Fibroblast of gingiva (primary cell): Measurements from ENCODE around the gene TMEM91.
A peak's percentile ranks its signal among the peaks of the same experiment; 100 is the strongest.
"Not testable (repeated sequence)": the region's sequence is repeated elsewhere in the genome, so short reads cannot be mapped to it uniquely, and the experiment has no call there.

Experiments
- DNase-seq: peaks from one replicate; pipeline ENCODE4 v3.0.0-alpha.2; 2011; ENCODE audit warnings: low read depth

TMEM91 gene

DNA sequence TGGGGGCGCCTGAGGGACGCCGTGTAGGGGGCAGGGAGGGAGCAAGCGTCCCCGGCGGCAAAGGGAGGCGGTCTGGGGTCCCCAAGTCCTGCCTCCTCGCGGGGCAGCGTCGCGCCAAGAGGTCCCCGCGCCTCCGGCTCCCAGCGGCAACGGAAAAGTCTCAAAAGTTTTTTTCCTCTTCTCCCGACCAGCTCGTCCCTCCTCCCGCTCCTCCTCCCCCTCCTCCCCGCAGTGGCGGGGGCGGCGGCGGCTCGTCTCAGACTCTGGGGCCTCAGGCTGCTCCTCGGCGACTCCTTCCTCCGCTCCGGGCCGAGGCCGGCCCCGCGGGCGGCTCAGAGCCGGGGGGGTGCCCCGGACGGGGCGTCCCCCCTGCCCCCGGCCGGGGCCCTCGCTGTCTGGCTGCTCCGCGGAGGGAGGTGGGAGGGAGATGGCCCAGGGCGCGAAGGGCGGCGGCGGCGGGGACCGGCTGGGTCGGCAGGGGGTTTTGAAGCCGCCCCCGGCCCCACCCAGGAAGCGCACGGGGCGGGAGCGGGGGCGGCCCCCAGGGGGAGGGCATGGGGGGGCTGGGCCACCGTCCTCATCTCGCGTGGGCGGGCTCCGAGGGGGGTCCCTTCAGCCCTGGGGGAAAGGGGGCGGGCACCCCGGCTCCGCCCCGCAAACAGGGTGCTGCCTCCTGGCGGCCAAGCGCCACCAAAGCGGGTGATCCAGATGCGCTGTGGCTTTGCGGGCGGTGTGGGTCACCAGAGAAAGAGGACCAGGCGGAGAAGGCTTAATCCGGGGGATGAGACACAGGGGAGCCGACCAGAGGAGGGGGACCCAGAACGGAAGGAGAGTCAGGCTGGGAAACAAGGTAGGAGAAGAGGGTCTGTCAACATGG, 22.6 kb upstream of the TMEM91 start, which contains the start of gene TGFB1:
TSS of gene TGFB1 (minus strand) at position 457 of the 877 bp plus-strand sequence. CDS start 878 bp downstream, outside the sequence.
- DNase-seq = peak; percentile 93

- DNase-seq = no peak
These were observed 21.9 kb upstream of the TMEM91 start for GRCh38 chr19:41354343-41354953.

GRCh38 chr19:41355035-41355434, 21.3 kb upstream of the TMEM91 start:
- no peak for DNase-seq

DNA sequence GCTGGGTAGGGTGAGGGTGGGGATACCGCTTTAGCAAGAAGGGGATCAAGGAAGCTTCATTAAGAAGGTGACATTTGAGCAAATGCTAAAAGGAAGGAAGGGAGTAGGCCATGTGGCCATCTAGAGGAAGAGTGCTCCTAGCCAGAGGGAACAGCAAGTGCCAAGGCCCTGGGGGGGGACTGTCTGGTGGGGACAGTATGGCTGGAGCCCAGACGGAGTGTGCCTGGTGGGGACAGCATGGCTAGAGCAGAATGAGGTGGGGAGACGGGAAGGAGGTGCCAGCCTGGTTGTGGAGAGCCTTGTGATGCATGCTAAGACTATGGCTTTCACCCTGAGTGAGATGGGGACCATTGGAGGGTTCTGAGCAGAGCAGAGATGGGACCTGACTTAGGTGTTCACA, 20.5 kb upstream of the TMEM91 start:
- DNase-seq = no peak

- DNase-seq = no peak
These were observed 19.2 kb upstream of the TMEM91 start for GRCh38 chr19:41356984-41357739.

GRCh38 chr19:41357746-41358145, 18.6 kb upstream of the TMEM91 start:
- DNase-seq = no peak

- no peak for DNase-seq
These were observed 16.6 kb upstream of the TMEM91 start for GRCh38 chr19:41359741-41360140.

DNA sequence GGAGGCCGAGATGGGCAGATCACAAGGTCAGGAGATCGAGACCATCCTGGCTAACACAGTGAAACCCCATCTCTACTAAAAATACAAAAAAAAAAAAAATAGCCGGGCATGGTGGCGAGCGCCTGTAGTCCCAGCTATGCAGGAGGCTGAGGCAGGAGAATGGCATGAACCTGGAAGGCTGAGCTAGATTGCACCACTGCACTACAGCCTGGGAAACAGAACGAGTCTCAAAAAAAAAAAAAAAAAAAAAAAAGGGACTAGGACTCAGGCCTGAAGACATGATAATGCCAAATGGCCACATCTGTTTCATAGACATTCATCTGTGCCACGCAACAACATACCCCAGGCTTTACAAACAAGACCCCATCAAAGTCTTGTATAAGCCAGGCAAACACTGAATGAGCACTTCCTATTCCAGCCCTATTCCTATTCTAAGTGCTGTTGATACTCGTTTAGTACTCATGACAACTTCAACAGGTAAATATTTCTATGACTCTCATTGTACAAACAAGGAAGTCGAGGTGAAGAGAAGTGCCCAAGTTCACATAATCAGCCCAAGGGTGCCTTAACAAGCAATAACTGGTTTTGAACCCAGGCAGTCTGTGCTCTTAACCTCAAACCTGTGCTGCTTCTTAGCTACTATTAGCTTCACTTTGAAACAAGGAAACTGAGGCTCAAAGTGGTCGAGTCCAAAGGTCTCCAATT, 14.0 kb upstream of the TMEM91 start:
- DNase-seq = no peak

DNA sequence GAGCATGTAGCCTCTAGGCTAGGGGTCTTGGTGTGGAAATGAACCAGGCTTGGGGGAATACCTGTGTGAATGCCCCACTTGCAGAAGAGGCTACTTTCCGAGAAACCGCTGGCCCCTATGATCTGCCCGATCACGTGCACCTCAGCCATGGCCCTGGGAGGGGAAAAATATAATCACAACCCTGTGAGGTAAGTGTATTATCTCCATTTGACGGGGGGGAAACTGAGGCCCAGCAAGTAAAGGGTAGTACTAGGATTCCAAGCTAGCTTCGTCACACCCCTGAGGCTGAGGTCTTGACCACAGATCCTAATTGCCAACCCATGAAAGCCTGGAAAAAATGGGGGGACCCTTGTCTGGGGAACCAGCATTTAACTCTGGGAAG, 13.0 kb upstream of the TMEM91 start:
- no peak for DNase-seq

DNA sequence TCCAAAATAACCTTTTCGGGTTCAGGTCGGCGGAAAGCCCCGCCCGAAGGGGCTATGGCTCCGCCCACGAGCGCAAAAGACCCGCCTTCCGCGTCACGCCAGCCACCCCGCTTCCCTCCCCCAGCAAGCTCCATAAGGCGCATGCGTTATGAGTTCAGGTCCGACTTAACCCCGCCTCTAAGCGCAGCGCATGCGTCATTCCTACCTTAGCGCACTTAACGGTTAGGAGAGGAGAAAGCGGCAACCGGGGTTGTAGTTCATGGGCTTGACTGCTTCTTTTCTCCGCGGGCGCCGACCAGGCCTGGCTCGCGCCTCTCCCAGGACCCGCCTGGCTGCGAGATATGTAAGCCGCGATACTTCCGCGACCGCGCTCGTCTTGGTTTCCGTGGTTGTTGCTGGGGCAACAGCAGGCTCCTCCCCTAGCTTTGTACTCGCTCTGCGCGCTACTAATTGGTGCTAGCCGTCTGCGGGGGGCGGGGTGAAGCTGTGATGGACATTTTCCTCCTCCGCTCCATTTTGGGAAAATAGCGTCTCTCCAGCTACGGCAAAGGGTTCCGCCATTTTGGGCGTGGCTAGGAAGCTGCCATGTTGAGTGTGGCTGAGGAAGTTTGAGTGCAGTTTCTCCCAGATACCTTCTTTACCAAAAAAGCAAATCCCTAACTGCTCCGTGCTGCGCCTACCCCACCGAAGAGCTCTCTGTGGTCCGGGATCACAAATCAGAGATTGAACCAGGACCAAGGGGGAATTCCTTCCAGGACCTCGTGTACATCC, 12.4 kb upstream of the TMEM91 start, which contains the start of gene B9D2:
TSS of gene B9D2 (minus strand) at position 397 of the 771 bp plus-strand sequence. CDS start 630 bp downstream, outside the sequence.
- DNase-seq = peak; percentile 97

- no peak for DNase-seq
These were observed 11.6 kb upstream of the TMEM91 start for GRCh38 chr19:41364524-41365391.

GRCh38 chr19:41366089-41366488, 10.2 kb upstream of the TMEM91 start:
- DNase-seq = no peak

DNA sequence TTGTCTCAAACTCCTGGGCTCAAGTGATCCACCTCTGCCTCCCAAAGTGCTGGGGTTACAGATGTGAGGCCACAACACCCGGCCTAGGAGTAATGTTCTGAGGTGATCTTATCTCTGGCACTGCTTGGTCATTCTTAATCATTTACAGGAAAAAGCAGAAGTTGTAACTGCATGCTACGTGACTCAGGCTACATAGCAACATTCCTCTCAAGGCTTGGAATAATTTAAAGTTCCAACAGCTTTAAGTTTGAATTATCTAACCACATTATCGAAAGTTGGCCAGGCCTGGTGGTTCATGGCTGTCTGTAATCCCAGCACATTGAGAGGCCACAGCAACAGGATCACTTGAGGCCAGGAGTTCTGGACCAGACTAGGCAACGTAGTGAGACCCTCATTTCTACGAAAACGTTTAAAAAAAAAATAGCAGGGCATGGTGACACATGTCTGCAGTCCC, 8.5 kb upstream of the TMEM91 start:
- DNase-seq = peak; percentile 83

DNA sequence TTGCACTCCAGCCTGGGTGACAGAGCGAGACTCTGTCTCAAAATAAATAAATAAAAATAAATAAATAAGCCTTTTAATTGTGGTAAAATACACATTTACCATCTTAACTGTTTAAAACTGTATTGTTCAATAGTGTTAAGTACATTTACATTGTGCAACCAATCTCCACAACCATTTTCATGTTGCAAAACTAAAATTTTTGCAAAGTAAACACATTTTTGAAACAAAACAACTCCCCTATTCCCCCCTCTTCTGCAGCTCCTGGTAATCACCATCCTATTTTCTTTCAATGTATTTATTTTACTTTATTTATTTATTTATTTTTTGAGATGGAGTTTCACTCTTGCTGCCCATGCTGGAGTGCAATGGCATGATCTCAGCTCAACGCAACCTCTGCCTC, 6.6 kb upstream of the TMEM91 start:
- no peak for DNase-seq

DNA sequence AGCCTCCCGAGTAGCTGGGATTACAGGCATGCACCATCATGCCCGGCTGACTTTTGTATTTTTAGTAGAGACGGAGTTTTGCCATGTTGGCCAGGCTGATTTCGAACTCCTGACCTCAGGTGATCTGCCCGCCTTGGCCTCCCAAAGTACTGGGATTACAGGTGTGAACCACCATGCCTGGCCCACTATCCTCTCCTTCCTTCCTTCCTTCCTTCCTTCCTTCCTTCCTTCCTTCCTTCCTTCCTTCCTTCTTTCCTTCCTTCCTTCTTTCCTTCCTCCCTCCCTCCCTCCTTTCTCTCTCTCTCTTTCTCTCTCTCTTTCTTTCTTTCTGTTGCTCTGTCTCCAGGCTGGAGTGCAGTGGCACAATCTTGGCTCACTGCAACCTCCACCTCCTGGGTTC, 5.2 kb upstream of the TMEM91 start:
- DNase-seq = not testable (repeated sequence)

DNA sequence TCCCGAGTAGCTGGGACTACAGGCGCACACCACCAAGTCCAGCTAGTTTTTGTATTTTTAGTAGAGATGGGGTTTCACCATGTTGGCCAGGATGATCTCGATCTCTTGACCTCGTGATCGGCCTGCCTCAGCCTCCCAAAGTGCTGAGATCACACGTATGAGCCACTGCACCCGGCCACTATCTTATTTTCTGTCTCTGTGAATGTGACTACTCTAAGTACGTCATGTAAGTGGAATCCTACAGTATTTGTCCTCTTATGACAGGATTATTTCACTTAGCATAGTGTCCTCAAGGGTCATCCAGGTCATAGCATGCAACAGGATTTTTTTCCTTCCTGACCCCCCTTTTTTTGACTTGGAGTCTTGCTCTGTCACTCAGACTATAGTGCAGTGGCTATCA, 4.8 kb upstream of the TMEM91 start:
- DNase-seq = no peak

- DNase-seq = no peak
These were observed 3.8 kb upstream of the TMEM91 start for GRCh38 chr19:41372501-41372900.

- peak; percentile 91 for DNase-seq
These were observed 2.3 kb upstream of the TMEM91 start for GRCh38 chr19:41373993-41374392.

- DNase-seq = no peak
These were observed 649 bp downstream of the TMEM91 start for GRCh38 chr19:41376998-41377365.
